Stimulated activated naive CD8-positive, alpha-beta T cell treated with anti-CD3 and anti-CD28 coated beads, Interleukin-15, Interleukin-2, amounts not matched to agents 100 ng/mL and 50 ng/mL, for 24 hours (primary cell): ENCODE data around the gene HYDIN.
"Not testable (repeated sequence)": the region's sequence is repeated elsewhere in the genome, so short reads cannot be mapped to it uniquely, and the experiment has no call there.

Source experiments
- H3K27ac Mint-ChIP-seq: one replicate; pipeline ENCODE4 v1.8.0; 2021; ENCODE audit warnings: mild to moderate bottlenecking, mixed read lengths
- H3K27me3 Mint-ChIP-seq: one replicate; pipeline ENCODE4 v1.8.0; 2021; ENCODE audit warnings: mixed read lengths
- H3K36me3 Mint-ChIP-seq: one replicate; pipeline ENCODE4 v1.8.0; 2021; ENCODE audit warnings: low read depth, mixed read lengths
- H3K4me1 Mint-ChIP-seq: one replicate; pipeline ENCODE4 v1.8.0; 2021; ENCODE audit warnings: low read depth, mixed read lengths
- H3K4me3 Mint-ChIP-seq: one replicate; pipeline ENCODE4 v1.8.0; 2021; ENCODE audit warnings: mild to moderate bottlenecking, mixed read lengths
- H3K9me3 Mint-ChIP-seq: one replicate; pipeline ENCODE4 v1.8.0; 2021; ENCODE audit warnings: mixed read lengths

HYDIN gene

DNA sequence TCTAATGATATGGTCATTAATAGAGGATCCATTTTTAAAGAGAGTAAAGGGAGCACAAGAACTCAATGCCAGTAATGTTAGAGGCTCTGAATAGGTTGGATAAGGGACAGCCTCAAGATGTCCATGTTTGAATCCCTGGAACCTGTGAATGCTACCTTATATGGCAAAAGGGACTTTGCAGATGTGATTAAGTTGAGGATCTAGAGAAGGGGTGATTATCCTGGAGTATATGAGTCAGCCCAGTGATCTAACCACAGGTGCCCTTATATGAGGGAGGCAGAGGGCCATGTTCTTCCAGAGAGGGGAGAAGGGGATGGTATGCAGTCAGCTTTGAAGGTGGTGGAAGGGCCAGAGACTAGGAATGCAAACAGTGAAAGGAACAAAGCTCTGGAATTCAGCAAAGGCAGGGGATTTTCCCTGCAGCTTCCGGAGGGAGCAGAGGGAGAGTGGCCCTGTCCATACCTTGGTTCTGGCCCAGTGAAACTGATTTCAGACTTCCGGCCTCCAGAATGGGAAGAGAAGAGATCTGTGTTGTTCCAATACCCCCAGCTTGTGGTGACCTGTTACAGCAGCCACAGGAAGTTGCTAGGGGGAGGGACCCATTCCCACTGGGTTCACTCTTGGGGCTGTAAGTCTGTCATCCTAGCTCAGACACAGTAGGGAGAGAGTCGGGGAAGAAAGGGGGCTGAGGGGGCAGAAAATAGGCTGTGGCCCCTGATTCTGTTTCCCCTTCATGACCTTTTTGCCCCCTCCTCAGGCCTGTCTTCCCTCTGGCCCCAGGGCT is 220.9 kb downstream of the HYDIN start:
- not testable (repeated sequence) for H3K9me3 Mint-ChIP-seq, H3K4me1 Mint-ChIP-seq, H3K27me3 Mint-ChIP-seq, H3K36me3 Mint-ChIP-seq, H3K4me3 Mint-ChIP-seq, H3K27ac Mint-ChIP-seq

GRCh38 chr16:71006516-71006915 is 224.0 kb downstream of the HYDIN start:
- H3K4me3 Mint-ChIP-seq, H3K27me3 Mint-ChIP-seq, H3K4me1 Mint-ChIP-seq, H3K36me3 Mint-ChIP-seq, H3K9me3 Mint-ChIP-seq, H3K27ac Mint-ChIP-seq: not testable (repeated sequence)

GRCh38 chr16:70999735-71000134 is 230.8 kb downstream of the HYDIN start:
- not testable (repeated sequence) for H3K27ac Mint-ChIP-seq, H3K9me3 Mint-ChIP-seq, H3K36me3 Mint-ChIP-seq, H3K4me3 Mint-ChIP-seq, H3K27me3 Mint-ChIP-seq, H3K4me1 Mint-ChIP-seq

- not testable (repeated sequence) for H3K36me3 Mint-ChIP-seq, H3K27me3 Mint-ChIP-seq, H3K4me1 Mint-ChIP-seq, H3K4me3 Mint-ChIP-seq, H3K27ac Mint-ChIP-seq, H3K9me3 Mint-ChIP-seq
Measured at GRCh38 chr16:70995799-70996198, 234.7 kb downstream of the HYDIN start.

GRCh38 chr16:70992511-70992910 is 238.0 kb downstream of the HYDIN start:
- not testable (repeated sequence) for H3K4me3 Mint-ChIP-seq, H3K27me3 Mint-ChIP-seq, H3K27ac Mint-ChIP-seq, H3K4me1 Mint-ChIP-seq, H3K9me3 Mint-ChIP-seq, H3K36me3 Mint-ChIP-seq

DNA sequence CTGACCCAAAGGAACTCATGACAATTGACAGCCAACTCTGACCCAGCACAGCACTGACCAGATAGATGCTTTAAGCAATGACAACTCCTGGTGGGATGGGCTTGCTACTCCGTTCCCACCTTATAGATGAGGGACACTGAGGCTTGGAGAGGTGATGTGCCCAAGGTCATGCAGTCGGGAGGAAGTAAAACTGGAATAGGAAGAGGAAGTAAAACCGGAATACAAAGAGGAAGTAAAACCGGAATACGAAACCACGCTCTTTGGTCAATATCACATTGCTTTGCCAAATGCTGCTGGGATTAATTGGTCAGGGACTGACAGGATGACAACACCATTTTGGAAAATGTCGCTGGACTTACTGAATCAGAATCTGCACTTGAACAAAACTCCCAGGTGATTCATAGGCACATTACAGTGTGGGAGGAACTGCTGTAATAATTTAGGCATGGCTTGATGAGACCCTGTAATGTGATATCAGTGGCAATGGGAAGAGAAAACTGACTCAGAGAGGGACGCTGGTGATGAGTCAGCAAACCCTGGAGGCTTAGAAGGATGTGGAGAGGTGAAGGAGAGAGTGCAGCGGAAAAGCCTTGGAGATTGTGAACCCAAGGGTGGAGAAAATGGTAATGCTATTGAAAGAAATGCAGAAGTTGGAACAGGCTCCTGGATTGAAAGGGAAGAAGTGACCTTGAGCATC is 243.4 kb downstream of the HYDIN start:
- H3K9me3 Mint-ChIP-seq, H3K4me1 Mint-ChIP-seq, H3K36me3 Mint-ChIP-seq, H3K27me3 Mint-ChIP-seq, H3K4me3 Mint-ChIP-seq, H3K27ac Mint-ChIP-seq: not testable (repeated sequence)

- not testable (repeated sequence) for H3K36me3 Mint-ChIP-seq, H3K9me3 Mint-ChIP-seq, H3K4me1 Mint-ChIP-seq, H3K4me3 Mint-ChIP-seq, H3K27me3 Mint-ChIP-seq, H3K27ac Mint-ChIP-seq
Measured at GRCh38 chr16:70984675-70985074, 245.8 kb downstream of the HYDIN start.

- not testable (repeated sequence) for H3K4me3 Mint-ChIP-seq, H3K36me3 Mint-ChIP-seq
Measured at GRCh38 chr16:70968332-70968731, 262.2 kb downstream of the HYDIN start.

DNA sequence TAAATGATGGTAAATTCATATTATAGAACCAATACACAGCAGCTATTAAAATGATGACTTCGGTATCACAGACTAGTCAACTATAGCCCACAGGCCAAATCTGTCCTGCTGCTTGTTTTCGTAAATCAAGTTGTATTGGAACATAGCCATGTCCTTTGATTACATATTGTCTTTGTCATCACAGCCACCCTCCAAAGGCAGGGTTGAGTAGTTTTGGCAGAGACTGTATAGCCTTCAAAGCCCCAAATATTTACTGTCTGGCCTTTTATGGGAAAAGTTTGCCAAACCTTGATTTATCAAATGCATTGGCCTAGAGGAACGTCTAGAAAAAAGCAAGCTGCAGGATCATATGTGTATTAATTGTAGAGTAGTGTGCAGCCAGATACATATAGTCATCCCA is 270.4 kb downstream of the HYDIN start:
- H3K27ac Mint-ChIP-seq, H3K27me3 Mint-ChIP-seq, H3K36me3 Mint-ChIP-seq, H3K4me1 Mint-ChIP-seq, H3K4me3 Mint-ChIP-seq, H3K9me3 Mint-ChIP-seq: not testable (repeated sequence)

More at GRCh38 chr16:70968332-70968731, 262.2 kb downstream of the HYDIN start:
- not testable (repeated sequence) for H3K9me3 Mint-ChIP-seq, H3K4me1 Mint-ChIP-seq, H3K27ac Mint-ChIP-seq, H3K27me3 Mint-ChIP-seq

- H3K36me3 Mint-ChIP-seq, H3K27ac Mint-ChIP-seq, H3K27me3 Mint-ChIP-seq, H3K4me3 Mint-ChIP-seq, H3K4me1 Mint-ChIP-seq, H3K9me3 Mint-ChIP-seq: not testable (repeated sequence)
Measured at GRCh38 chr16:70954922-70955321, 275.6 kb downstream of the HYDIN start.

DNA sequence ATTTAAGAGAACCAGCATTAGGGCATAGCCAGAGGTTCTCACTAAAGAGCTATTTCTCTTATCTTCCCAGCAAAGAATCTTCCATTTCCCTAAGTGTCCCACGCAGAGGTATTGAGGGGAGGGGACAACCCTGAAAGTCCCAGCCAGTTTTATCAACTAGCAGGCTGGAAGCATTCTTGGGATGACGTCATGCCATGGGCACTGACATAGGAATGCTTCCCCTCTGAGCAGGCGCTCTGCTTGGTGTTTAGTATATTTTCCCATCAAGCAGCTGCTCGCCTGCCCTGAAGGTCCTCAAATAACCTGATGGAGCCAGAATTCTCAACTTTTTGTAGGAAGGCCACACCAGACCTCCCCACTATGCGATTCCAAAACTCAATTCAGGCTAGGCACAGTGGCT is 276.7 kb downstream of the HYDIN start:
- H3K27ac Mint-ChIP-seq, H3K4me1 Mint-ChIP-seq, H3K27me3 Mint-ChIP-seq, H3K9me3 Mint-ChIP-seq, H3K4me3 Mint-ChIP-seq, H3K36me3 Mint-ChIP-seq: not testable (repeated sequence)

DNA sequence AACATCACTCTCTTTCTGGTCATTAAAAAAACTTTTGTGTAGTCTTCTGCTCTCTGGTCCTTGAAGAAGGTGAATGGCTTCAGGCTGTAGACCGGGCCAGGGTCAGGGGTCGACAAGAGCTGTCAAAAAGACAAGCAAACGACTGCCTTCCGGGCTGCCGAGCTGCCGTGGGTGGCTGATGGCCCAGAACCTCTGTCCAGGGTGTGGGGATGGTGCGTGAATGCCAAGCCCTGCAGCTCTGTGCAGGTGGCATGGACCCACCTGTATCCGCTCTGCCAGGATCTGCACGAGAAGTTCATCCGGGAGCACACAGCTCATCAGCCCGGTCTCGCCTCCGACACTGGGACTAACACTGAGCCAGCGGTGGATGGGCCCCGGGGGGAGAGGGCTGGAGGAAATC is 287.0 kb downstream of the HYDIN start:
- H3K9me3 Mint-ChIP-seq, H3K27me3 Mint-ChIP-seq: not testable (repeated sequence)

DNA sequence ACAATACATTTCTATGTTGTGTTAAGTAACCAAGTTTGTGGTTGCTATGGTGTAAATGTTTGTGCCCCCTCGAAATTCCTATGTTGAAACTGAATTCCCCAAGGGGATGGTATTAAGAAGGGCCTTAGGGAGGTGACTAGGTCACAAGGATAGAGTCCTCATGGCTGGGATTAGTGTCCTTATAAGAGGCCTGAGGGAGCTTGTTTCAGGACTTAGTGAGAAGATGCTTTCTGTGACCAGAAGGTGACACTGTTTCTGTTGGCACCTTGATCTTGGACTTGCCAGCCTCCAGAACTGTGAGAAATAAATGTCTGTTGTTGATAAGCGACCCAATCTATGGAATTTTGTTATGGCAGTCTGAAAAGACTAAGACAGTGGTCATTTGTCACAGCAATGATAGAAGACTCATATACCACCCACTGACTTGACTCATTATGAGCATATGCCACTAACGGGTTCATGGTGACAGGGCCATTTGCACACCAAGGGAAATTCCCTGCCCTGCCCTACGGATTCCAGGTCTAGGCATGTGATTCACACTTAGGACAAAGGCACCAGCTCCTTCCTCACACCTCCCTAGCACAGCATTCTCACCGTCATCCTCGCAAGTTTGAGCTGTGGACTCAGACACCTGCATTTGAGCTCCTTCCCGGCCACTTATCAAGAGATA is 290.7 kb downstream of the HYDIN start:
- H3K27me3 Mint-ChIP-seq, H3K4me1 Mint-ChIP-seq, H3K36me3 Mint-ChIP-seq, H3K27ac Mint-ChIP-seq, H3K9me3 Mint-ChIP-seq, H3K4me3 Mint-ChIP-seq: not testable (repeated sequence)

More for the DNA sequence above, 287.0 kb downstream of the HYDIN start:
- H3K4me1 Mint-ChIP-seq, H3K36me3 Mint-ChIP-seq, H3K4me3 Mint-ChIP-seq, H3K27ac Mint-ChIP-seq: not testable (repeated sequence)

- not testable (repeated sequence) for H3K36me3 Mint-ChIP-seq, H3K27ac Mint-ChIP-seq, H3K27me3 Mint-ChIP-seq, H3K4me3 Mint-ChIP-seq, H3K9me3 Mint-ChIP-seq, H3K4me1 Mint-ChIP-seq
Measured at GRCh38 chr16:70936781-70937525, 293.6 kb downstream of the HYDIN start.

- H3K4me1 Mint-ChIP-seq, H3K27me3 Mint-ChIP-seq, H3K27ac Mint-ChIP-seq, H3K36me3 Mint-ChIP-seq, H3K9me3 Mint-ChIP-seq, H3K4me3 Mint-ChIP-seq: not testable (repeated sequence)
Measured at GRCh38 chr16:70935325-70935724, 295.2 kb downstream of the HYDIN start.
